Ishikawa (cell line): ENCODE results near the gene PRRX2.

ENCODE experiments used
- CEBPB ChIP-seq: IDR thresholded peaks from 2 replicates; pipeline ENCODE4 v1.6.1; 2012
- CREB1 ChIP-seq: IDR thresholded peaks from 2 replicates; pipeline ENCODE4 v1.6.1; 2012; ENCODE audit warnings: low read depth
- EGR1 ChIP-seq: IDR thresholded peaks from 2 replicates; pipeline ENCODE4 v1.6.1; 2012
- EP300 ChIP-seq: IDR thresholded peaks from 2 replicates; pipeline ENCODE4 v1.6.1; 2012; ENCODE audit warnings: borderline replicate concordance
- FOXM1 ChIP-seq: IDR thresholded peaks from 2 replicates; pipeline ENCODE4 v1.6.1; 2012; ENCODE audit warnings: low read depth, borderline replicate concordance
- MAX ChIP-seq: IDR thresholded peaks from 2 replicates; pipeline ENCODE4 v1.6.1; 2012
- NFIC ChIP-seq: IDR thresholded peaks from 2 replicates; pipeline ENCODE4 v1.6.1; 2012
- RAD21 ChIP-seq: IDR thresholded peaks from 2 replicates; pipeline ENCODE4 v1.6.1; 2012; ENCODE audit warnings: low read depth
- REST ChIP-seq: IDR thresholded peaks from 2 replicates; pipeline ENCODE4 v1.6.1; 2012; ENCODE audit warnings: low read depth, mild to moderate bottlenecking
- TAF1 ChIP-seq: IDR thresholded peaks from 2 replicates; pipeline ENCODE4 v1.6.1; 2012; ENCODE audit warnings: low read depth, mild to moderate bottlenecking
- TCF12 ChIP-seq: IDR thresholded peaks from 2 replicates; pipeline ENCODE4 v1.6.1; 2012; ENCODE audit warnings: low read depth
- TEAD4 ChIP-seq: IDR thresholded peaks from 2 replicates; pipeline ENCODE4 v1.6.1; 2012
- USF1 ChIP-seq: IDR thresholded peaks from 2 replicates; pipeline ENCODE4 v1.6.1; 2012
- YY1 ChIP-seq: IDR thresholded peaks from 2 replicates; pipeline ENCODE4 v1.6.1; 2012; ENCODE audit warnings: low read depth
- ZBTB7A ChIP-seq: IDR thresholded peaks from 2 replicates; pipeline ENCODE4 v1.6.1; 2012; ENCODE audit warnings: low read depth

The PRRX2 gene

DNA sequence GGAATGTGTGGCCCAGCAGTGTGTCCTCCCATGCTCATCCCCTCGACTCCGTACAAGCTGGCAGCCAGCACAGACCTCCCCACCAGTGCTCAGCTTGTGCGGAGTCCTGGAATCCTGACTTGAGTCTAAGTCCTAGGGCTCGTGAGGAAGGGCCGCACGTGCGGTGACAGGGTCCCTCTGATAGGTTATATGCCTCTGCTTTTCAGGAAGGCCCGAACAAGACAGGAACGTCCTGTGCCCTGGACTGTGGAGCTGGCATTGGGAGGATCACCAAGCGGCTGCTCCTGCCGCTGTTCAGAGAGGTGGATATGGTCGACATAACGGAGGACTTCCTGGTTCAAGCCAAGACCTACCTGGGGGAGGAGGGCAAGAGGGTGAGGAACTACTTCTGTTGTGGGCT is 31.6 kb upstream of the PRRX2 start:
- TF ChIP-seq YY1 (no peak), ZBTB7A (no peak), NFIC (no peak), REST (no peak), CREB1 (no peak), RAD21 (no peak), TEAD4 (no peak), EGR1 (no peak), MAX (no peak), TAF1 (no peak), USF1 (no peak), EP300 (no peak), FOXM1 (no peak), TCF12 (no peak)

GRCh38 chr9:129635099-129636065 is 30.1 kb upstream of the PRRX2 start:
- TF ChIP-seq YY1 (no peak), REST (no peak), RAD21 (no peak), TEAD4 (no peak), MAX (no peak), TAF1 (no peak), EP300 (no peak), CEBPB (no peak), EGR1 (no peak), USF1 (no peak)

GRCh38 chr9:129637102-129637501 is 28.3 kb upstream of the PRRX2 start:
- TF ChIP-seq REST = no peak
- no peak for TF ChIP-seq TCF12

GRCh38 chr9:129637673-129638439 is 27.6 kb upstream of the PRRX2 start:
- TF ChIP-seq NFIC (no peak), REST (no peak), EP300 (no peak), TCF12 (no peak), TEAD4 (no peak), FOXM1 (no peak), RAD21 (no peak), EGR1 (no peak), YY1 (no peak), CEBPB (no peak), TAF1 (no peak), MAX (no peak), ZBTB7A (no peak), USF1 (no peak), CREB1 (no peak)
